ENCODE results near the gene C4orf50.
"Not testable (repeated sequence)": the region's sequence is repeated elsewhere in the genome, so short reads cannot be mapped to it uniquely, and the experiment has no call there.

C4orf50 gene

GRCh38 chr4:5995901-5996623 is 22.2 kb downstream of the C4orf50 start:
- no peak overlapping the region for H3K4me3 ChIP-seq (ENCODE audit: insufficient read depth, low read depth, low read length)

GRCh38 chr4:5993876-5994811 is 24.1 kb downstream of the C4orf50 start:
- Histone ChIP-seq H3K36me3 (ENCODE audit: control insufficient read depth, insufficient read depth, low read length) (no peaks in the 10 kb centered on the region), H3K9me3 (ENCODE audit: control insufficient read depth, low read length) (no peaks in the 10 kb centered on the region), H3K27me3 (ENCODE audit: control insufficient read depth, insufficient read depth, low read length, poor library complexity, severe bottlenecking) (no peaks in the 10 kb centered on the region), H3K4me3 (ENCODE audit: insufficient read depth, low read depth, low read length) (no peak overlapping the region), H3K27ac (ENCODE audit: insufficient read depth, low read depth, low read length, poor library complexity, severe bottlenecking) (no peak overlapping the region), H3K4me1 (ENCODE audit: control insufficient read depth, insufficient read depth, low read length) (no peaks in the 10 kb centered on the region)
- 84 to 89% methylated on average over 23 of the region's 23 CpGs for WGBS, 2 experiments

More at GRCh38 chr4:5995901-5996623, 22.2 kb downstream of the C4orf50 start:
- Histone ChIP-seq H3K9me3 (ENCODE audit: control insufficient read depth, low read length) (no peaks in the 10 kb centered on the region), H3K4me1 (ENCODE audit: control insufficient read depth, insufficient read depth, low read length) (no peaks in the 10 kb centered on the region), H3K27ac (ENCODE audit: insufficient read depth, low read depth, low read length, poor library complexity, severe bottlenecking) (no peak overlapping the region), H3K27me3 (ENCODE audit: control insufficient read depth, insufficient read depth, low read length, poor library complexity, severe bottlenecking) (no peaks in the 10 kb centered on the region), H3K36me3 (ENCODE audit: control insufficient read depth, insufficient read depth, low read length) (no peaks in the 10 kb centered on the region)
- WGBS, 2 experiments = 83% methylated on average over 19 of the region's 19 CpGs

GRCh38 chr4:5993346-5993745 is 24.9 kb downstream of the C4orf50 start:
- H3K27ac ChIP-seq (ENCODE audit: insufficient read depth, low read depth, low read length, poor library complexity, severe bottlenecking); H3K4me3 ChIP-seq (ENCODE audit: insufficient read depth, low read depth, low read length); H3K4me1 ChIP-seq (ENCODE audit: control insufficient read depth, insufficient read depth, low read length); H3K36me3 ChIP-seq (ENCODE audit: control insufficient read depth, insufficient read depth, low read length); H3K27me3 ChIP-seq (ENCODE audit: control insufficient read depth, insufficient read depth, low read length, poor library complexity, severe bottlenecking); H3K9me3 ChIP-seq (ENCODE audit: control insufficient read depth, low read length): not testable (repeated sequence)
- 91 to 94% methylated on average over 9 of the region's 9 CpGs for WGBS, 2 experiments

- Histone ChIP-seq H3K9me3 (ENCODE audit: control insufficient read depth, low read length) (no peaks in the 10 kb centered on the region), H3K4me1 (ENCODE audit: control insufficient read depth, insufficient read depth, low read length) (no peaks in the 10 kb centered on the region), H3K4me3 (ENCODE audit: insufficient read depth, low read depth, low read length) (no peak overlapping the region), H3K27me3 (ENCODE audit: control insufficient read depth, insufficient read depth, low read length, poor library complexity, severe bottlenecking) (no peaks in the 10 kb centered on the region), H3K27ac (ENCODE audit: insufficient read depth, low read depth, low read length, poor library complexity, severe bottlenecking) (no peak overlapping the region), H3K36me3 (ENCODE audit: control insufficient read depth, insufficient read depth, low read length) (no peaks in the 10 kb centered on the region)
- 90 to 92% methylated on average over 11 of the region's 11 CpGs for WGBS, 2 experiments
Observed at GRCh38 chr4:5992828-5993321, 25.4 kb downstream of the C4orf50 start.

GRCh38 chr4:5992171-5992827 is 25.9 kb downstream of the C4orf50 start:
- no peak overlapping the region for H3K4me3 ChIP-seq (ENCODE audit: insufficient read depth, low read depth, low read length)
- WGBS, 2 experiments = 93% methylated on average over 15 to 17 of the region's 17 CpGs
- H3K4me1 ChIP-seq (ENCODE audit: control insufficient read depth, insufficient read depth, low read length) = no peaks in the 10 kb centered on the region
- no peaks in the 10 kb centered on the region for H3K36me3 ChIP-seq (ENCODE audit: control insufficient read depth, insufficient read depth, low read length)
- no peaks in the 10 kb centered on the region for H3K27me3 ChIP-seq (ENCODE audit: control insufficient read depth, insufficient read depth, low read length, poor library complexity, severe bottlenecking)
- no peaks in the 10 kb centered on the region for H3K9me3 ChIP-seq (ENCODE audit: control insufficient read depth, low read length)
- H3K27ac ChIP-seq (ENCODE audit: insufficient read depth, low read depth, low read length, poor library complexity, severe bottlenecking) = no peak overlapping the region

- no peaks in the 10 kb centered on the region for H3K27me3 ChIP-seq (ENCODE audit: control insufficient read depth, insufficient read depth, low read length, poor library complexity, severe bottlenecking)
- no peaks in the 10 kb centered on the region for H3K36me3 ChIP-seq (ENCODE audit: control insufficient read depth, insufficient read depth, low read length)
- H3K9me3 ChIP-seq (ENCODE audit: control insufficient read depth, low read length) = no peaks in the 10 kb centered on the region
- H3K4me1 ChIP-seq (ENCODE audit: control insufficient read depth, insufficient read depth, low read length) = no peaks in the 10 kb centered on the region
- no peak overlapping the region for H3K27ac ChIP-seq (ENCODE audit: insufficient read depth, low read depth, low read length, poor library complexity, severe bottlenecking)
- no peak overlapping the region for H3K4me3 ChIP-seq (ENCODE audit: insufficient read depth, low read depth, low read length)
- 49 to 50% methylated on average over 1 of the region's 1 CpG for WGBS, 2 experiments
Observed at GRCh38 chr4:5991405-5991804, 26.8 kb downstream of the C4orf50 start.

- Histone ChIP-seq H3K9me3 (ENCODE audit: control insufficient read depth, low read length) (peaks cover 2% of the 10 kb centered on the region), H3K4me3 (ENCODE audit: insufficient read depth, low read depth, low read length) (no peak overlapping the region), H3K36me3 (ENCODE audit: control insufficient read depth, insufficient read depth, low read length) (no peaks in the 10 kb centered on the region), H3K27ac (ENCODE audit: insufficient read depth, low read depth, low read length, poor library complexity, severe bottlenecking) (no peak overlapping the region), H3K27me3 (ENCODE audit: control insufficient read depth, insufficient read depth, low read length, poor library complexity, severe bottlenecking) (no peaks in the 10 kb centered on the region), H3K4me1 (ENCODE audit: control insufficient read depth, insufficient read depth, low read length) (no peaks in the 10 kb centered on the region)
- WGBS, 2 experiments = 90 to 94% methylated on average over 16 of the region's 16 CpGs
Observed at GRCh38 chr4:5990446-5991160, 27.6 kb downstream of the C4orf50 start.

GRCh38 chr4:5989236-5990225 is 28.7 kb downstream of the C4orf50 start:
- 92 to 93% methylated on average over 18 of the region's 18 CpGs for WGBS, 2 experiments
- Histone ChIP-seq H3K9me3 (ENCODE audit: control insufficient read depth, low read length) (peaks cover 2% of the 10 kb centered on the region), H3K4me3 (ENCODE audit: insufficient read depth, low read depth, low read length) (no peak overlapping the region), H3K27me3 (ENCODE audit: control insufficient read depth, insufficient read depth, low read length, poor library complexity, severe bottlenecking) (no peaks in the 10 kb centered on the region), H3K4me1 (ENCODE audit: control insufficient read depth, insufficient read depth, low read length) (no peaks in the 10 kb centered on the region), H3K36me3 (ENCODE audit: control insufficient read depth, insufficient read depth, low read length) (no peaks in the 10 kb centered on the region), H3K27ac (ENCODE audit: insufficient read depth, low read depth, low read length, poor library complexity, severe bottlenecking) (no peak overlapping the region)

All from ectodermal cell (in vitro differentiated cells).